Activated T-cell treated with anti-CD3 and anti-CD28 coated beads, Interleukin-2, amount 50 U/mL, for 24 hours (primary cell): ENCODE data around the gene BANP.
A peak's percentile ranks its signal among the peaks of the same experiment; 100 is the strongest.

Experiments used
- DNase-seq: peaks from one replicate; pipeline ENCODE4 v3.0.0-alpha.2; 2020
- H3K27ac Mint-ChIP-seq: 2 replicates; pipeline ENCODE4 v1.8.0; 2020; ENCODE audit warnings: mild to moderate bottlenecking, mixed read lengths
- H3K27me3 Mint-ChIP-seq: 2 replicates; pipeline ENCODE4 v1.8.0; 2020; ENCODE audit warnings: mixed read lengths
- H3K36me3 Mint-ChIP-seq: 2 replicates; pipeline ENCODE4 v1.8.0; 2020; ENCODE audit warnings: low read depth, mixed read lengths
- H3K4me1 Mint-ChIP-seq: 2 replicates; pipeline ENCODE4 v1.8.0; 2020; ENCODE audit warnings: low read depth, mixed read lengths
- H3K4me3 Mint-ChIP-seq: 2 replicates; pipeline ENCODE4 v1.8.0; 2020; ENCODE audit warnings: mild to moderate bottlenecking, moderate library complexity, mixed read lengths
- H3K9me3 Mint-ChIP-seq: 2 replicates; pipeline ENCODE4 v1.8.0; 2020; ENCODE audit warnings: mixed read lengths

The BANP gene

GRCh38 chr16:87952751-87953150 lies 1.5 kb downstream of the BANP start:
- Mint-ChIP-seq H3K4me1 (peaks cover 69% of the 10 kb centered on the region), H3K27me3 (no peaks in the 10 kb centered on the region), H3K9me3 (no peaks in the 10 kb centered on the region), H3K27ac (peak overlapping the region; percentile 99), H3K36me3 (peaks cover 54% of the 10 kb centered on the region), H3K4me3 (peak overlapping the region; percentile 91)
- DNase-seq: no peak

- no peak for DNase-seq
- Mint-ChIP-seq H3K27ac (peak overlapping the region; percentile 99), H3K36me3 (peaks cover 59% of the 10 kb centered on the region), H3K4me1 (peaks cover 70% of the 10 kb centered on the region), H3K9me3 (no peaks in the 10 kb centered on the region), H3K27me3 (no peaks in the 10 kb centered on the region), H3K4me3 (peak overlapping the region; percentile 91)
Measured at GRCh38 chr16:87953308-87954215, 2.3 kb downstream of the BANP start.

- peak overlapping the region; percentile 91 for H3K4me3 Mint-ChIP-seq
- peaks cover 78% of the 10 kb centered on the region for H3K4me1 Mint-ChIP-seq
- H3K27me3 Mint-ChIP-seq: no peaks in the 10 kb centered on the region
- no peak for DNase-seq
- peak overlapping the region; percentile 99 for H3K27ac Mint-ChIP-seq
- no peaks in the 10 kb centered on the region for H3K9me3 Mint-ChIP-seq
- peaks cover 64% of the 10 kb centered on the region for H3K36me3 Mint-ChIP-seq
Measured at GRCh38 chr16:87954361-87954760, 3.1 kb downstream of the BANP start.

- DNase-seq: no peak
- Mint-ChIP-seq H3K27ac (peak overlapping the region; percentile 99), H3K9me3 (no peaks in the 10 kb centered on the region), H3K27me3 (no peaks in the 10 kb centered on the region), H3K36me3 (peaks cover 66% of the 10 kb centered on the region), H3K4me3 (no peak overlapping the region), H3K4me1 (peaks cover 83% of the 10 kb centered on the region)
Measured at GRCh38 chr16:87954826-87955225, 3.6 kb downstream of the BANP start.

GRCh38 chr16:87955302-87956097 lies 4.3 kb downstream of the BANP start:
- peaks cover 87% of the 10 kb centered on the region for H3K4me1 Mint-ChIP-seq
- peaks cover 67% of the 10 kb centered on the region for H3K36me3 Mint-ChIP-seq
- peak overlapping the region; percentile 81 for H3K4me3 Mint-ChIP-seq
- no peaks in the 10 kb centered on the region for H3K9me3 Mint-ChIP-seq
- DNase-seq: no peak
- no peaks in the 10 kb centered on the region for H3K27me3 Mint-ChIP-seq
- peak overlapping the region; percentile 99 for H3K27ac Mint-ChIP-seq

GRCh38 chr16:87956098-87956364 lies 4.8 kb downstream of the BANP start:
- H3K36me3 Mint-ChIP-seq: peaks cover 68% of the 10 kb centered on the region
- H3K4me1 Mint-ChIP-seq: peaks cover 90% of the 10 kb centered on the region
- H3K9me3 Mint-ChIP-seq: no peaks in the 10 kb centered on the region
- peak overlapping the region; percentile 99 for H3K27ac Mint-ChIP-seq
- no peaks in the 10 kb centered on the region for H3K27me3 Mint-ChIP-seq
- peak overlapping the region; percentile 81 for H3K4me3 Mint-ChIP-seq
- no peak for DNase-seq

GRCh38 chr16:87956365-87957231 lies 5.4 kb downstream of the BANP start:
- Mint-ChIP-seq H3K4me3 (peak overlapping the region; percentile 81), H3K27me3 (no peaks in the 10 kb centered on the region), H3K27ac (peak overlapping the region; percentile 99), H3K9me3 (no peaks in the 10 kb centered on the region), H3K4me1 (peaks cover 96% of the 10 kb centered on the region), H3K36me3 (peaks cover 73% of the 10 kb centered on the region)
- peak; percentile 80 for DNase-seq

GRCh38 chr16:87957296-87958094 lies 6.3 kb downstream of the BANP start:
- Mint-ChIP-seq H3K4me3 (peak overlapping the region; percentile 81), H3K27me3 (no peaks in the 10 kb centered on the region), H3K4me1 (peaks cover 95% of the 10 kb centered on the region), H3K9me3 (no peaks in the 10 kb centered on the region), H3K27ac (peak overlapping the region; percentile 99), H3K36me3 (peaks cover 69% of the 10 kb centered on the region)
- DNase-seq: no peak

GRCh38 chr16:87958632-87959031 lies 7.4 kb downstream of the BANP start:
- Mint-ChIP-seq H3K27ac (peak overlapping the region; percentile 87), H3K4me3 (peak overlapping the region; percentile 81), H3K27me3 (no peaks in the 10 kb centered on the region), H3K4me1 (peaks cover 95% of the 10 kb centered on the region), H3K9me3 (no peaks in the 10 kb centered on the region), H3K36me3 (peaks cover 58% of the 10 kb centered on the region)
- DNase-seq: no peak

GRCh38 chr16:87959391-87959990 lies 8.3 kb downstream of the BANP start:
- DNase-seq: no peak
- Mint-ChIP-seq H3K9me3 (no peaks in the 10 kb centered on the region), H3K4me1 (peaks cover 95% of the 10 kb centered on the region), H3K36me3 (peaks cover 50% of the 10 kb centered on the region), H3K27me3 (no peaks in the 10 kb centered on the region), H3K4me3 (peak overlapping the region; percentile 81), H3K27ac (peak overlapping the region; percentile 87)

- H3K9me3 Mint-ChIP-seq: no peaks in the 10 kb centered on the region
- no peaks in the 10 kb centered on the region for H3K27me3 Mint-ChIP-seq
- peak overlapping the region; percentile 87 for H3K27ac Mint-ChIP-seq
- H3K4me1 Mint-ChIP-seq: peaks cover 95% of the 10 kb centered on the region
- H3K4me3 Mint-ChIP-seq: peak overlapping the region; percentile 81
- peaks cover 42% of the 10 kb centered on the region for H3K36me3 Mint-ChIP-seq
- DNase-seq: no peak
Measured at GRCh38 chr16:87960296-87960695, 9.1 kb downstream of the BANP start.

- Mint-ChIP-seq H3K4me3 (no peak overlapping the region), H3K9me3 (no peaks in the 10 kb centered on the region), H3K36me3 (peaks cover 37% of the 10 kb centered on the region), H3K4me1 (peaks cover 94% of the 10 kb centered on the region), H3K27me3 (no peaks in the 10 kb centered on the region), H3K27ac (peak overlapping the region; percentile 40)
- DNase-seq: no peak
Measured at GRCh38 chr16:87960852-87961251, 9.6 kb downstream of the BANP start.

- no peaks in the 10 kb centered on the region for H3K9me3 Mint-ChIP-seq
- H3K4me1 Mint-ChIP-seq: peaks cover 94% of the 10 kb centered on the region
- H3K36me3 Mint-ChIP-seq: peaks cover 36% of the 10 kb centered on the region
- H3K27me3 Mint-ChIP-seq: no peaks in the 10 kb centered on the region
- no peak overlapping the region for H3K4me3 Mint-ChIP-seq
- DNase-seq: no peak
- H3K27ac Mint-ChIP-seq: peak overlapping the region; percentile 38
Measured at GRCh38 chr16:87961623-87962022, 10.4 kb downstream of the BANP start.
